Measurements from ENCODE around the gene UBA6.

Gene UBA6

DNA sequence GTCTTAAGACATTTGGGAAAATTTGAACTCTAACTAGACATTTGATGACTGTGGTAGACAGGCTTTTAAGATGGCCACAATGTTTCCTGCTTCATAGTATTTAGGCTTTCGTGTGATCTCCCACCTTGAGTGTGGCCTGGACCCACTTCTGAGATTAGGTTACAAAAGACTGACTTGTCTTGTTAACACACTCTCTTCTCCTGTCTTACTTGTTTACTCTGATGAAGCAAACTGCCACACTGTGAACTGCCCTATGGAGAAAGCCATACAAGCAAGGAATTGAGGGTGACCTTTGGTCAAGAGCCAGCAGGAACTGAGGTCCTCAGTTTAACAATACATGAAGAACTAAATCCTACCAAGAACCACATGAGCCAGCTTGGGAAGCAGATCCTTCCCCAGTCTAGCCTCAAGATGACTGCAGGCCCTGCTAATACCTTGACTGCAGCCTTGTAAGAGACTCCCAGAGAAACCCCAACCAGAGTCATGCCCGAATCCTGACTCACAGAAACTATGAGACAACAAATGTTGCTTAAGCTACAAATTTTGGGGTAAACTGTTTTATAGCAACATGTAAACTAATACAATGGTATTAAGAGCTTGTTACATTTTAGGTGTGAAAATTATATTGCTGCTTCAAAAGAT lies 20.3 kb downstream of the UBA6 start:
- H3K4me3 ChIP-seq (replicated peaks; ENCODE audit: low read depth, low read length): no peak overlapping the region
- no peak for TF ChIP-seq CTCF (IDR thresholded peaks at IDR 0.05; ENCODE audit: low read depth, low read length, missing control alignments)
- DNase-seq (ENCODE audit: extremely low read depth, low read depth): no peak

GRCh38 chr4:67678612-67679011 lies 22.3 kb downstream of the UBA6 start:
- TF ChIP-seq CTCF (IDR thresholded peaks at IDR 0.05; ENCODE audit: low read depth, low read length, missing control alignments): no peak
- DNase-seq (ENCODE audit: extremely low read depth, low read depth): no peak
- H3K4me3 ChIP-seq (replicated peaks; ENCODE audit: low read depth, low read length): no peak overlapping the region

DNA sequence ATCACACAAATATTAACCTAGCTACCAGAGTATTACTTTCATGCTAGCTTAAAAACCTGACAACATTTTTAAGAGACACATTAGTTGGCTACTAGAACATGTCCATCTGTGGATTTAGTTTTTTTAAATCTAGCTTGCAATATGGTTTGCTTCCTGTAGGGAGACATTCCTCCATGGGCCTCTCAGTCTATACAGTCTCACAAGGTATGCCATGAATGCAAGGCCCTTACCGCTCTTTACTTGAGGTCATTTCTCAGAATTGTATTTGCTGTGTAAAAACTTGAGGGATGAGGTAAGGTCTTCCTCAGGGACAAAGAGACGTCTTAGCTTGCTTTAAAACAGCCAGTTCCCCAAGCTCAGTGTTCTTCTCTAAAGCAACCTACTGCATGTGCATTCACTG lies 26.9 kb downstream of the UBA6 start:
- no peak for TF ChIP-seq CTCF (IDR thresholded peaks at IDR 0.05; ENCODE audit: low read depth, low read length, missing control alignments)
- H3K4me3 ChIP-seq (replicated peaks; ENCODE audit: low read depth, low read length): no peak overlapping the region
- DNase-seq (ENCODE audit: extremely low read depth, low read depth): no peak

DNA sequence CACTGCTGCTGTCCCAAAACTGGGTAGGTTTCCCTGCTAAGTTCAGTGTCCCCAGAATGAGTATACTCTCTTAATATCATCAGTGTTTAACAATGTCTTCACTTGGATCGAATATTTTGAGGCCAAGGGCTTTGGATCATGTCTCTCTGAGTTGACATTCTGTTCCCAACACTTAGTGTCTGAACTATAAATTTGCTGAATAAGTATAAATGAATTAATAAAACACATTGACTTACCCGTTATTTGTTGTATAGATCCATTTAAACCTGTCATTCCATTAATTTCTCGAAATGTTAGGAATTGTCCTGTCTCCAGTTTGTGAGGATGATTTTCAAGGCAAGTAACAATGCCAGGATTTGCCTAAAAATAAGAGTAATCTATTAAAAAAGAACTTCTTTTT lies 32.6 kb downstream of the UBA6 start:
- H3K4me3 ChIP-seq (replicated peaks; ENCODE audit: low read depth, low read length): no peak overlapping the region
- TF ChIP-seq CTCF (IDR thresholded peaks at IDR 0.05; ENCODE audit: low read depth, low read length, missing control alignments): no peak
- no peak for DNase-seq (ENCODE audit: extremely low read depth, low read depth)

GRCh38 chr4:67660418-67660817 lies 40.5 kb downstream of the UBA6 start:
- H3K4me3 ChIP-seq (replicated peaks; ENCODE audit: low read depth, low read length): no peak overlapping the region
- DNase-seq (ENCODE audit: extremely low read depth, low read depth): no peak
- TF ChIP-seq CTCF (IDR thresholded peaks at IDR 0.05; ENCODE audit: low read depth, low read length, missing control alignments): no peak

- no peak overlapping the region for H3K4me3 ChIP-seq (replicated peaks; ENCODE audit: low read depth, low read length)
- TF ChIP-seq CTCF (IDR thresholded peaks at IDR 0.05; ENCODE audit: low read depth, low read length, missing control alignments): no peak
- DNase-seq (ENCODE audit: extremely low read depth, low read depth): no peak
Measured at GRCh38 chr4:67659065-67659464, 41.9 kb downstream of the UBA6 start.

DNA sequence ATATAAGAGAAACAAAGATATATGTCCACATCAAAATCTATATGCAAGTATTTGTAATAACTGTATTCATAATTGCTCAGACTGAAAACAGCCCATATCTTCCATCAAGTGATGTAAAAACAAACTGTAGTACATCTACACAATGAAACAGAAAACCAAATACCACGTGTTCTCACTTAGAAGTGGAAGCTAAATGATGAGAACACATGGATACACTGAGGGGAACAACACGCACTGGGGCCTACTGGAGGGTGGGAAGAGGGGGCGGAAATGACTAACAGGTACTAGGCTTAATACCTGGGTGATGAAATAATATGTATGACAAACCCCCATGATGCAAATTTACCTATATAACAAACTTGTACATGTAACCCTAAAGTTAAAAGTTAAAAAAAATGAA lies 42.7 kb downstream of the UBA6 start:
- no peak overlapping the region for H3K4me3 ChIP-seq (replicated peaks; ENCODE audit: low read depth, low read length)
- no peak for DNase-seq (ENCODE audit: extremely low read depth, low read depth)
- TF ChIP-seq CTCF (IDR thresholded peaks at IDR 0.05; ENCODE audit: low read depth, low read length, missing control alignments): no peak
